Measurements from ENCODE around the gene ZNF569. TPM values are rescaled to one million over a fixed set of nuclear protein-coding genes. Genes with fewer than 3 reads are reported as not detected.
"Not testable (repeated sequence)": the region's sequence is repeated elsewhere in the genome, so short reads cannot be mapped to it uniquely, and the experiment has no call there.

The ZNF569 gene
- total RNA-seq, 2 experiments from 2014 or later, result 6.9 to 7.0 TPM

DNA sequence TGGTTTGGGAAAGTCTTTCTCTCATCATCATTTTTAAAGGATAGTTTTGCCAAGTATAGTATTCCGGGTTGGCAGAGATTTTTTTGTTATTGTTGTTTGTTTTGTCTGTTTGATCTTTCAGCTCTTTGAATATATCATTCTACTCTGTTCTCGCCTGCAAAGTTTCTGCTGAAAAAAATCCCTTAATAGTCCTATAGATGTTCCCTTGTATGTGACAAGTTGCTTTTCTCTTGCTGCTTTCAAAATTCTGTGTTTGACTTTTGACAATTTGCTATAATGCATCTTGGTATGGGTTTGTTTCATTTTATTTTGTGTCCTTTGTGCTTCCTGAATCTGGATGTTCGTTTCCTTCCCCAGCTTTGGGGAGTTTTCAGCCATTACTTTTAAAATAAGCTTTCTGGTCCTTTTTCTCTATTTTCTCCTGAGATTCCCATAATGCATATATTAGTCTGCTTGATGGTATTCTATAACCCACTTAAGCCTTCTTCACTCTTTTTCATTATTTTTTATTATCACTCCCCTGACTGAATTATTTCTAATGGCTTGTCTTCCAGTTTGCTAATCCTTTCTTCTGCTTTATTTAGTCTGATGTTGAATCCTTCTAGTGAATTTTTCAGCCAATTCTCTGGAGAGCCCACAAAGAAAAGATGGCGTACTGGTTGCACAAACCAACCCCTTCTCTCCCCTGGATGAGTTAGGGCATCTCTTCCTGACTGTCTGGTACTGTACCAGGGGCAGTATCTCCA lies 14.6 kb downstream of the ZNF569 start:
- H3K27ac Mint-ChIP-seq, result no peak overlapping the region
- peaks cover 67% of the 10 kb centered on the region for H3K9me3 Mint-ChIP-seq
- peaks cover 72% of the 10 kb centered on the region for H3K36me3 Mint-ChIP-seq

DNA sequence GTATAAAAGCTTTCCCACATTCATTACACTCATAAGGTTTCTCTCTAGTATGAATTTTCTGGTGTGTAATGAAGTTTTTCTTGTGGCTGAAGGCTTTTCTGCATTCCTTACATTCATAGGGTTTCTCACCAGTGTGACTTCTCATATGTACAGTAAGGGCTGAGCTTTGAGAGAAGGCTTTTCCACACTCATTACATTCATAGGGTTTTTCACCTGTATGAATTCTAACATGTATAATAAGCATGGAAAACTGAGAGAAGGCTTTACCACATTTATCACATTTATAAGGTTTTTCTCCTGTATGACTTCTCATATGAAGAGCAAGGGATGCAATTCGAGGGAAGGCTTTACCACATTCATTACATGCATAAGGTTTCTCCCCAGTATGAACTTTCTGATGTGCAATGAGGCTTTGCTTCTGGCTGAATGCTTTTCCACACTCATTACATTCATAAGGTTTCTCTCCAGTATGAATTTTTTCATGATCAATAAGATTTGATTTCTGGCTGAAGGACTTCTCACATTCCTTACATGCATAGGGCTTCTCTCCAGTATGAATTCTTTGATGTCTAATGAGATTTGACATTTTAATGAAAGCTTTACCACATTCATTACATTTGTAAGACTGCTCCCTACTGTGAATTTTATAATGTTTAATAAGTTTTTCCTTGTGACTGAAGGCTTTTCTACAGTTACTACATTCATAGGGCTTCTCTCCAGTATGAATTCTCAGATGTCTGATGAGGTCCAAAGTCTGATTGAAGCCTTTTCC lies 53.7 kb downstream of the ZNF569 start:
- Mint-ChIP-seq H3K4me1 (no peaks in the 10 kb centered on the region), H3K9me3 (peaks cover 62% of the 10 kb centered on the region), H3K27ac (no peak overlapping the region), H3K36me3 (peaks cover 65% of the 10 kb centered on the region), H3K4me3 (no peak overlapping the region), H3K27me3 (no peaks in the 10 kb centered on the region)
- no peak for DNase-seq

More for the DNA sequence above, 14.6 kb downstream of the ZNF569 start:
- H3K27me3 Mint-ChIP-seq, result no peaks in the 10 kb centered on the region
- no peaks in the 10 kb centered on the region for H3K4me1 Mint-ChIP-seq
- no peak overlapping the region for H3K4me3 Mint-ChIP-seq
- DNase-seq, result no peak

DNA sequence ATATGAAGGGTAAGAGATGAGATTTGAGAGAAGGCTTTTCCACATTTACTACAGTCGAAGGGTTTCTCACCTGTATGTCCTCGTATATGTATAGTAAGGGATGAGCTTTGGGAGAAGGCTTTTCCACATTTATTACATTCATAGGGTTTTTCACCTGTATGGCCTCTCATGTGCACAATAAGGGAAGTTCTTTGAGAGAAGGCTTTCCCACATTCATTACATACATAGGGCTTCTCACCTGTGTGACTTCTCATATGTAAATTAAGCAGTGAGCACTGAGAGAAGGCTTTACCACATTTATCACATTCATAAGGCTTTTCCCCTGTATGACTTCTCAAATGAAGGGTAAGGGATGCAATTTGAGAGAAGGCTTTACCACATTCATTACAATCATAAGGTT lies 54.5 kb downstream of the ZNF569 start:
- DNase-seq, result no peak
- Mint-ChIP-seq H3K4me1 (no peaks in the 10 kb centered on the region), H3K36me3 (peaks cover 58% of the 10 kb centered on the region), H3K4me3 (no peak overlapping the region), H3K27ac (no peak overlapping the region), H3K9me3 (peaks cover 62% of the 10 kb centered on the region), H3K27me3 (no peaks in the 10 kb centered on the region)

DNA sequence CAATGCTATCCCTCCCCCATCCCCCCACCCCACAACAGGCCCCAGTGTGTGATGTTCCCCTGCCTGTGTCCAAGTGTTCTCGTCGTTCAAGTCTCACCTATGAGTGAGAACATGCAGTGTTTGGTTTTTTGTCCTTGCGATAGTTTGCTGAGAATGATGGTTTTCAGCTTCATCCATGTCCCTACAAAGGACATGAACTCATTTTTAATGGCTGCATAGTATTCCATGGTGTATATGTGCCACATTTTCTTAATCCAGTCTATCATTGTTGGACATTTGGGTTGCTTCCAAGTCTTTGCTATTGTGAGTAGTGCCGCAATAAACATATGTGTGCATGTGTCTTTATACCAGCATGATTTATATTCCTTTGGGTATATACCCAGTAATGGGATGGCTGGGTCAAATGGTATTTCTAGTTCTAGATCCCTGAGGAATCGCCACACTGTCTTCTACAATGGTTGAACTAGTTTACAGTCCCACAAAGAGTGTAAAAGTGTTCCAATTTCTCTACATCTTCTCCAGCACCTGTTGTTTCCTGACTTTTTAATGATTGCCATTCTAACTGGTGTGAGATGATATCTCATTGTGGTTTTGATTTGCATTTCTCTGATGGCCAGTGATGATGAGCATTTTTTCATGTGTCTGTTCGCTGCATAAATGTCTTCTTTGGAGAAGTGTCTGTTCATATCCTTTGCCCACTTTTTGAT lies 61.0 kb downstream of the ZNF569 start:
- peaks cover 16% of the 10 kb centered on the region for H3K36me3 Mint-ChIP-seq
- H3K27me3 Mint-ChIP-seq, H3K4me1 Mint-ChIP-seq, H3K4me3 Mint-ChIP-seq, DNase-seq, H3K27ac Mint-ChIP-seq: not testable (repeated sequence)
- H3K9me3 Mint-ChIP-seq, result peaks cover 68% of the 10 kb centered on the region

DNA sequence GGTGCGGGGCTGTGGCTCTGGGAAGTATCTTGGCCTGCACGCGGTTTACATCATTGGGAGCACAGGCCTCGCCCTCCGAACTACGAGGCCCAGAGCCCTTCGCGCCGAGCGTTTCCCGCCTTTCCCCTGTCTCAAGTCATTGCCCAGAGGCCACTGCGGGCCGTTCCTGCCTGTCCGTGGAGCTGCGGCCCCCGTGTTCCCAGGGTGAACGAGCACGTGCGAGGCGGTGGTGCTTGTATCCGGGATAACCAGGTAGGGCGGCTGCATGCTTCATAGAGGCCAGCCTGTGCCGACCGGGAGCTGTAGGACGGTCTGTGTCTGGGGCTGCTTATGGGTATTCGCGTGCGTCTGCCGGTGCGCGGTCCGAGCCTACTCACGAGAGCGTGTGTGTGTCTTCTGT lies 63.8 kb downstream of the ZNF569 start:
- Mint-ChIP-seq H3K4me3 (no peak overlapping the region), H3K27ac (no peak overlapping the region), H3K4me1 (no peaks in the 10 kb centered on the region), H3K36me3 (peaks cover 19% of the 10 kb centered on the region), H3K9me3 (peaks cover 76% of the 10 kb centered on the region), H3K27me3 (no peaks in the 10 kb centered on the region)
- no peak for DNase-seq

DNA sequence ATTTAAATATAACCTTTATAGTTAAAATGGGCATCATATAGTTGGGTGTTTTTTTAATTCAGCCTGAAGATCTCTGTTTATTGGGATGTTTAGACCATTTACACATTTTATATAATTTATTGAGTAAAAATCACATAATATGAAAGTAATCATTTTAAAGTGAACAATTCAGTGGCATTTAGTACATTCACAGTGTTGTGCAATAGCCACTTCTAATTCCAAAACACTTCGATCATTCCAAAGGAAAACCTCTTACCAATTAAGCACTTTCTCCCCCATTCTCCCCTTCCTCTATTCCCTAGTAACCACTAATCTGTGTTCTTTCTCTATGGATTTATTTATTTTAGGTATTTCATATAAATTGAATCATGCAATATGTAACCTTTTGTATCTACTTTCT lies 66.2 kb downstream of the ZNF569 start:
- no peak overlapping the region for H3K4me3 Mint-ChIP-seq
- peaks cover 67% of the 10 kb centered on the region for H3K9me3 Mint-ChIP-seq
- H3K27ac Mint-ChIP-seq, result no peak overlapping the region
- H3K27me3 Mint-ChIP-seq, result no peaks in the 10 kb centered on the region
- H3K36me3 Mint-ChIP-seq, result peaks cover 16% of the 10 kb centered on the region
- no peaks in the 10 kb centered on the region for H3K4me1 Mint-ChIP-seq
- DNase-seq, result no peak

DNA sequence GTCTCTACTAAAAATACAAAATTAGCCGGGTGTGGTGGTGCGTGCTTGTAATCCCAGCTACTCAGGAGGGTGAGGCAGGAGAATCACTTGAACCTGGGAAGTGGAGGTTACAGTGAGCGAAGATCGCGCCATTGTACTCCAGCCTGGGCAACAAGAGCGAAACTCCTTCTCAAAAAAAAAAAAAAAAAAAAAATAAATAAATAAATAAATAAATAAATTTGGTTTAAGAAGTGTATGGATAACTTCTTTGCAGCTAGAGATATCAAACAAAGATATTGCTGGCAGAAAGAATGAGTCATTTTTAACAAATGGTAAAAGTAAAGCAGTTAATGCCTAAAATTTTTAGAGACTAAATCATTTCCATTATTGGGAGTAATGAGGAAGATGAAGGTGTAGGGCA lies 75.8 kb downstream of the ZNF569 start:
- H3K4me1 Mint-ChIP-seq, DNase-seq, H3K27me3 Mint-ChIP-seq, H3K27ac Mint-ChIP-seq, H3K4me3 Mint-ChIP-seq: not testable (repeated sequence)
- peaks cover 46% of the 10 kb centered on the region for H3K36me3 Mint-ChIP-seq
- peaks cover 61% of the 10 kb centered on the region for H3K9me3 Mint-ChIP-seq

DNA sequence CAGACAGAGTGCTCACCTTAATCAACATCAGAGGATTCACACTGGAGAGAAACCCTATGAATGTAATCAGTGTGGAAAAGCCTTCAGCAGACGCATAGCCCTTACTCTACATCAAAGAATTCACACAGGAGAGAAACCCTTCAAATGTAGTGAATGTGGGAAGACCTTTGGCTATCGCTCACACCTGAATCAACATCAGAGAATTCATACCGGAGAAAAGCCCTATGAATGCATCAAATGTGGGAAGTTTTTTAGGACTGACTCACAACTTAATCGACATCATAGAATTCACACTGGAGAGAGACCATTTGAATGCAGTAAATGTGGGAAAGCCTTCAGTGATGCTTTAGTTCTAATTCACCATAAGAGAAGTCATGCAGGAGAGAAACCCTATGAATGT lies 78.0 kb downstream of the ZNF569 start:
- Mint-ChIP-seq H3K4me1 (no peaks in the 10 kb centered on the region), H3K9me3 (peaks cover 63% of the 10 kb centered on the region), H3K27ac (no peak overlapping the region), H3K27me3 (no peaks in the 10 kb centered on the region), H3K4me3 (no peak overlapping the region), H3K36me3 (peaks cover 64% of the 10 kb centered on the region)
- DNase-seq, result no peak

DNA sequence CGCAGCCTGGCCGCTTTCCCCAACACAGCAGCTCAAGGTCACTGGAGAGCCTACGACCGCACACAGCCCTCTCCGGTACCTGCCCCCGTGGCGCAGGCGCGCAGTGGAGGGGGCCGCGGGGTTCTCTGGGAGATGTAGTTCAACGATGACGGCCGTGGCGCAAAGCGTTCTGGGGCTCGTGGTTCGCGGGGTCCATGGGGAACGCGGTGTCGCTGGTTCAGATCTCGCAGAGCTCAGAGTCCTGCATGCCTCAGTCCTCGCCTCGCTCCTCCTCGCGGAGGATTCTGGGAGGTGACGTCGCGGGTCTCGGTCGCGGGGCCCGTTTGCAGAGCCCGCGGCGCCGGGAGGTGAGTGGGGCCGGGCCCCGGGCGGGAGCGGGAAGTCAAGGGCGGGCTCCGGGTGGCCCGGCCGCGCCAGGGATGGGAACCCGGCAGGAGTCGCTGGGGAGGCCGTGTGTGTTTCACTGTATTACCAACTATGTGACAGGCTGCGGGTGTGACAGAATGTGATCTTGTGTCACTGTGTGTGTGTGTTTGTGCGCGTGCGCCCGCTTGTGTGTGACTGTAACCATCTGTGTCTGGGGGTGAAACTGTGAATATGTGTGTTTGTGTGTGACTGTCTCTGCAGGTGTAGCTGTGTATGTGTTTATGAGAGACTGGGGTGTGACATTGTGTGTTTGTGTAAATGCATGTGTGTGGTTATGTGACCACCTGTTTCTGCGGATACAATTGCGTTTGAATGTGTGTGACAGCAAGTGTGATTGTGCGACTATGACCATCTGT lies 96.2 kb downstream of the ZNF569 start, which contains the start of gene ZNF527:
Gene ZNF527 (plus strand): TSS at position 220 of the 782 bp plus-strand sequence. CDS start 3,100 bp downstream, outside the sequence.
- Mint-ChIP-seq H3K4me3 (peak within 1 kb of the TSS; percentile 100), H3K9me3 (peaks cover 9% of the 10 kb centered on the region), H3K27me3 (no peaks in the 10 kb centered on the region)

DNA sequence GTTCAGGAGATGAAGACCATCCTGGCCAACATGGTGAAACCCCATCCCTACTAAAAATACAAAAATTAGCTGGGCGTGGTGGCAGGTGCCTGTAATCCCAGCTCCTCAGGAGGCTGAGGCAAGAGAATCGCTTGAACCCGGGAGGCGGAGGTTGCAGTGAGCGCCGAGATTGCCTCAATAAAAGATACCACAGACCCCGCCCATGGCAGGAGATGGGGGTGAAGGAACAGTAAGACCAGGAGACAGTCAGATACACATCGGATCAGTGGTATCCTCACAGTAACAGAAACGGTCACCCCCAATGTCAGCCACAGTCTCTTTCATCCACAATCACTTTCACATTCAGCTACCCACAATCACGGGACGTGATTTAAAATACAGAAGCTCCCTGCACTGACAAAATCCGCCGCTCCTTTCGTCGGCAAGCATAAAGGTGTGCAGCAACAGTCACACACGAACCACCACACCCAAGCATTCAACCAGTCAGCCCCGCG lies 96.8 kb downstream of the ZNF569 start:
- not testable (repeated sequence) for H3K4me1 Mint-ChIP-seq, DNase-seq, H3K27me3 Mint-ChIP-seq
- Mint-ChIP-seq H3K4me3 (peak overlapping the region; percentile 100), H3K36me3 (peaks cover 23% of the 10 kb centered on the region), H3K9me3 (peaks cover 14% of the 10 kb centered on the region), H3K27ac (peak overlapping the region; percentile 98)

More for the DNA sequence above, 96.2 kb downstream of the ZNF569 start, which contains the start of gene ZNF527:
- peaks cover 8% of the 10 kb centered on the region for H3K4me1 Mint-ChIP-seq
- DNase-seq, result peak; percentile 96
- peaks cover 19% of the 10 kb centered on the region for H3K36me3 Mint-ChIP-seq
- peak within 1 kb of the TSS; percentile 98 for H3K27ac Mint-ChIP-seq

DNA sequence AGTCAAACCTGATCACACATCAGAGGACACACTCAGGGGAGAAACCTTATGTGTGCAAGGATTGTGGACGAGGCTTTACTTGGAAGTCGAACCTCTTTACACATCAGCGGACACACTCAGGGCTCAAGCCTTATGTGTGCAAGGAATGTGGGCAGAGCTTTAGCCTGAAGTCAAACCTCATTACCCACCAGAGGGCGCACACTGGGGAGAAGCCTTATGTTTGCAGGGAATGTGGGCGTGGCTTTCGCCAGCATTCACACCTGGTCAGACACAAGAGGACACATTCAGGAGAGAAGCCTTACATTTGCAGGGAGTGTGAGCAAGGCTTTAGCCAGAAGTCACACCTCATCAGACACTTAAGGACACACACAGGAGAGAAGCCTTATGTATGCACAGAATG lies 104.5 kb downstream of the ZNF569 start:
- H3K9me3 Mint-ChIP-seq, result peaks cover 42% of the 10 kb centered on the region
- H3K27ac Mint-ChIP-seq, result no peak overlapping the region
- no peak overlapping the region for H3K4me3 Mint-ChIP-seq
- H3K4me1 Mint-ChIP-seq, result no peaks in the 10 kb centered on the region
- DNase-seq, result no peak
- H3K27me3 Mint-ChIP-seq, result no peaks in the 10 kb centered on the region
- peaks cover 80% of the 10 kb centered on the region for H3K36me3 Mint-ChIP-seq

DNA sequence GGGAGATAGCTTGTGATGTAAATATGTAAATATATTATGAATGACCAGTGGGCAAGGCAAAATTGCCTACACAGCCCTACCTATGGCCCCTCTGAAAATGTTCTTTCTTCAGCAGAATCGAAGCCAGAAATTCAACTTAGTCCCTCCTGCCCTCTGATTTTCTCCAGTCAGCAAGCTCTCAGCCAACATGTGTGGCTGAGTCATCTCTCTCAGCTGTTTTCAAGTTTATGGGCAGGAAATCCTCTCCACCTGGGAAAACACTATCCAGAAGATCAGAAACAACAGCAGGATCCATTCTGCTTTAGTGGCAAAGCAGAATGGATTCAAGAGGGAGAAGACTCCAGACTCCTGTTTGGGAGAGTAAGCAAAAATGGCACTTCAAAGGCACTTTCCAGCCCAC lies 105.2 kb downstream of the ZNF569 start:
- Mint-ChIP-seq H3K27me3 (no peaks in the 10 kb centered on the region), H3K4me1 (peaks cover under 1% of the 10 kb centered on the region), H3K4me3 (no peak overlapping the region), H3K27ac (no peak overlapping the region), H3K9me3 (peaks cover 48% of the 10 kb centered on the region), H3K36me3 (peaks cover 87% of the 10 kb centered on the region)
- DNase-seq, result no peak

All from activated naive CD8-positive, alpha-beta T cell treated with anti-CD3 and anti-CD28 coated beads for 36 hours (primary cell).